Skin of body (tissue), 2 donors: ENCODE results near the gene PRXL2C. TPM values are rescaled to one million over a fixed set of nuclear protein-coding genes. Genes with fewer than 3 reads are reported as not detected.
"Not testable (repeated sequence)": the region's sequence is repeated elsewhere in the genome, so short reads cannot be mapped to it uniquely, and the experiment has no call there.

ENCODE experiments used
- DNase-seq: peaks from one replicate; lab custom pipeline; 2025; lab: John Stamatoyannopoulos, UW
- total RNA-seq: library from RNA; depleted of rRNA; stranded (reverse); fragments of >200 nt; gene quantifications from one replicate; pipeline ENCODE4 v1.2.3, GENCODE V29; 2014

PRXL2C gene
- total RNA-seq, 1 donor from 2014 or later, result 13.3 TPM

- DNase-seq, result no peak
Observed at GRCh38 chr9:96649620-96650324, 5.3 kb downstream of the PRXL2C start.

GRCh38 chr9:96646081-96646991, 8.8 kb downstream of the PRXL2C start:
- DNase-seq, result no peak

- DNase-seq, result no peak
Observed at GRCh38 chr9:96644137-96644536, 11.0 kb downstream of the PRXL2C start.

- DNase-seq, result no peak
Observed at GRCh38 chr9:96641514-96641913, 13.6 kb downstream of the PRXL2C start.

- DNase-seq, result no peak
Observed at GRCh38 chr9:96638606-96639364, 16.3 kb downstream of the PRXL2C start.

- no peak for DNase-seq
Observed at GRCh38 chr9:96636368-96636767, 18.7 kb downstream of the PRXL2C start.

GRCh38 chr9:96633579-96633978, 21.5 kb downstream of the PRXL2C start:
- not testable (repeated sequence) for DNase-seq

- DNase-seq, result no peak
Observed at GRCh38 chr9:96626912-96627311, 28.2 kb downstream of the PRXL2C start.

- DNase-seq, result no peak
Observed at GRCh38 chr9:96621618-96622017, 33.5 kb downstream of the PRXL2C start.

- DNase-seq, result no peak
Observed at GRCh38 chr9:96620832-96621269, 34.3 kb downstream of the PRXL2C start.

GRCh38 chr9:96620181-96620514, 35.0 kb downstream of the PRXL2C start:
- DNase-seq, result no peak

GRCh38 chr9:96619491-96620180, 35.5 kb downstream of the PRXL2C start, which contains the start of gene CDC14B:
Gene CDC14B, minus strand, starts transcription at chr9:96619843. Its CDS starts 465 bp downstream, at chr9:96619378.
- peak; percentile 63 for DNase-seq

GRCh38 chr9:96619124-96619465, 36.0 kb downstream of the PRXL2C start:
- no peak for DNase-seq

- DNase-seq, result peak; percentile 79
Observed at GRCh38 chr9:96618209-96619123, 36.7 kb downstream of the PRXL2C start.

GRCh38 chr9:96617439-96618185, 37.5 kb downstream of the PRXL2C start:
- no peak for DNase-seq

- DNase-seq, result no peak
Observed at GRCh38 chr9:96616817-96617438, 38.2 kb downstream of the PRXL2C start.

- DNase-seq, result no peak
Observed at GRCh38 chr9:96615411-96615810, 39.7 kb downstream of the PRXL2C start.

GRCh38 chr9:96614664-96615063, 40.5 kb downstream of the PRXL2C start:
- not testable (repeated sequence) for DNase-seq
